ENCODE measurements around the gene MDP1. TPM values are rescaled to one million over a fixed set of nuclear protein-coding genes. Genes with fewer than 3 reads are reported as not detected.

Gene MDP1
- total RNA-seq, 1 experiment from 2014 or later: 18.8 TPM

GRCh38 chr14:24165785-24166184 is 50.1 kb downstream of the MDP1 start:
- Histone ChIP-seq H2BK12ac (ENCODE audit: insufficient read length, low read depth, low read length) (no peak overlapping the region), H4K8ac (replicated peaks; ENCODE audit: insufficient read length, low read depth, low read length) (no peak overlapping the region), H3K79me2 (ENCODE audit: insufficient read depth, low read length) (no peaks in the 10 kb centered on the region), H2AFZ (ENCODE audit: low read length) (no peak overlapping the region), H2BK120ac (ENCODE audit: low read depth, low read length, poor library complexity, severe bottlenecking) (no peak overlapping the region), H3K56ac (ENCODE audit: insufficient read length, low read depth, low read length) (no peak overlapping the region), H2BK5ac (ENCODE audit: insufficient read length, low read length) (no peak overlapping the region), H3K9me3 (ENCODE audit: control insufficient read depth, low read depth, low read length) (no peaks in the 10 kb centered on the region), H3K27me3 (ENCODE audit: insufficient read depth, low read length) (no peaks in the 10 kb centered on the region), H3K9ac (ENCODE audit: extremely low read depth, insufficient read length, low read length) (no peak overlapping the region), H2BK15ac (ENCODE audit: low read depth, low read length) (no peak overlapping the region), H3K27ac (ENCODE audit: insufficient read length, low read depth, low read length) (no peak overlapping the region), H4K5ac (ENCODE audit: insufficient read length, low read depth, low read length) (no peak overlapping the region), H3K4me2 (ENCODE audit: insufficient read depth, insufficient read length, low read length) (no peak overlapping the region), H3K23ac (ENCODE audit: insufficient read length, low read depth, low read length) (no peak overlapping the region), H4K91ac (ENCODE audit: insufficient read length, low read depth, low read length) (no peak overlapping the region), H3K79me1 (ENCODE audit: insufficient read depth, low read depth, low read length, poor library complexity, severe bottlenecking) (no peaks in the 10 kb centered on the region), H3K23me2 (ENCODE audit: insufficient read length, low read depth, low read length, poor library complexity, severe bottlenecking) (no peaks in the 10 kb centered on the region), H2AK5ac (ENCODE audit: insufficient read length, low read length) (no peak overlapping the region), H4K20me1 (ENCODE audit: control insufficient read depth, insufficient read depth, insufficient read length) (no peaks in the 10 kb centered on the region), H3K14ac (ENCODE audit: insufficient read depth, low read length) (no peak overlapping the region), H3T11ph (ENCODE audit: low read length) (no peak overlapping the region), H2BK20ac (ENCODE audit: low read depth, low read length, poor library complexity, severe bottlenecking) (no peak overlapping the region), H3K4me1 (ENCODE audit: insufficient read depth, low read length) (no peaks in the 10 kb centered on the region), H3K18ac (ENCODE audit: insufficient read length, low read depth, low read length) (no peak overlapping the region), H3K4ac (ENCODE audit: low read depth, low read length) (no peak overlapping the region)
- H3K27ac Mint-ChIP-seq: no peak overlapping the region; a peak in 1 of 7 replicates
- DNase-seq: no peak
- H3K4me1 Mint-ChIP-seq: peaks cover 10 to 12% of the 10 kb centered on the region in 2 experiments
- H3K4me3 Mint-ChIP-seq: no peak overlapping the region
- no peaks in the 10 kb centered on the region; the same call in 1 of the 2 replicates for H3K27me3 Mint-ChIP-seq (ENCODE audit: low read depth)
- WGBS (ENCODE audit: extremely low coverage, insufficient read length, low lambda C conversion rate): no CpG with 5 or more reads among the region's 5 CpGs
- TF ChIP-seq CTCF (conservative IDR thresholded peaks at IDR 0.05): no peak
- peaks cover 7 to 42% (median 26%) of the 10 kb centered on the region in 3 experiments for H3K36me3 Mint-ChIP-seq (ENCODE audit: insufficient read depth in 1 of 3, low read depth in 3 of 3)
- no peaks in the 10 kb centered on the region for H3K9me3 Mint-ChIP-seq
